MCF 10A (cell line): ENCODE results near the gene IL12B. TPM values are rescaled to one million over a fixed set of nuclear protein-coding genes. Genes with fewer than 3 reads are reported as not detected.

Experiments used
- BruUV-seq: library from RNA; stranded (reverse); fragments of 400-500 nt; replicated peaks from 2 replicates; lab custom pipeline; 2021; lab: Mats Ljungman, UMichigan
- CTCF ChIA-PET: fragments of 300-600 bp; sonication (Branson Sonifier 250); formaldehyde crosslinking; extraction: SDS; loops from one replicate; lab custom pipeline; 2021; ENCODE audit warnings: antibody characterized with exemption, inconsistent platforms; lab: Yijun Ruan, JAX
- POLR2A ChIA-PET: fragments of 300-600, 350-650 bp; sonication (Branson Sonifier 250); formaldehyde crosslinking; extraction: SDS; loops from one replicate; lab custom pipeline; 2020; ENCODE audit warnings: antibody characterized with exemption, inconsistent platforms; lab: Yijun Ruan, JAX
- DNase-seq: peaks from one replicate; pipeline ENCODE4 v3.0.0-alpha.2; 2018; ENCODE audit not compliant: unreplicated experiment
- H3K27ac Mint-ChIP-seq: one replicate; pipeline ENCODE4 v1.8.0; 2022; ENCODE audit warnings: mild to moderate bottlenecking, low read depth, mixed read lengths; ENCODE audit not compliant: unreplicated experiment
- H3K27me3 Mint-ChIP-seq: one replicate; pipeline ENCODE4 v1.8.0; 2022; ENCODE audit warnings: mixed read lengths; ENCODE audit not compliant: insufficient read depth, unreplicated experiment
- H3K36me3 Mint-ChIP-seq: one replicate; pipeline ENCODE4 v1.8.0; 2022; ENCODE audit warnings: mild to moderate bottlenecking, moderate library complexity, mixed read lengths; ENCODE audit not compliant: insufficient read depth, unreplicated experiment
- H3K4me1 Mint-ChIP-seq: one replicate; pipeline ENCODE4 v1.8.0; 2022; ENCODE audit warnings: mixed read lengths; ENCODE audit not compliant: insufficient read depth, unreplicated experiment
- H3K4me3 Mint-ChIP-seq: one replicate; pipeline ENCODE4 v1.8.0; 2022; ENCODE audit warnings: mild to moderate bottlenecking, moderate library complexity, mixed read lengths; ENCODE audit not compliant: unreplicated experiment
- H3K9me3 Mint-ChIP-seq: one replicate; pipeline ENCODE4 v1.8.0; 2022; ENCODE audit warnings: mixed read lengths; ENCODE audit not compliant: unreplicated experiment
- intact Hi-C: fragments of 100-400 bp; cut with micrococcal nuclease; formaldehyde crosslinking; loops from 2 replicates; pipeline ENCODE4 v1.14.1; 2022
- total RNA-seq: library from RNA; stranded (reverse); gene quantifications from 2 replicates; pipeline ENCODE4 v1.2.3, GENCODE V29; 2022
- TF ChIP-seq, protein P1 (sequence below): fragments of 200-600 bp; IDR thresholded peaks from one replicate; pipeline ENCODE4 v1.8.0; 2022; ENCODE audit warnings: antibody characterized with exemption, mild to moderate bottlenecking; ENCODE audit not compliant: unreplicated experiment

The IL12B gene
- total RNA-seq, 1 experiment from 2014 or later, result 0.14 TPM

DNA sequence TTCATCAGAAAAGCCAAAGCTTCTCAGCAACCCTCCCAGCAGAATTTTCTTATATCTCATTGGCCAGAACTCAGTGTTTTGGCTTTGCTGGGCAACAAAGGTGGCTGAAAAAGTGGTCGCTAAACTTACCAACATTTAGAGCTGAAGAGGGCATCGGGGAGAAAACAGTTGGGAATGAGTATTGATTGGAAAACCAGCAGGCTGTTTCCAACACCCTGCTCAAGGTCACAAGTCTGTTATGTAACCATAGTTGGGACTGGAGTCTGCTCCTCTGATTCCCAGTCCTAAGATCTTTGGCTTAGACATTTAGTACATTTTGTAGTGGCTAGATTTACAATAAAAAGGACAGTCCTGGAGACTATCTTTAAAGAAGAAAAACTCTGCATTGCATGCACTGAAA is 17.1 kb downstream of the IL12B start:
- no peak overlapping the region for H3K4me3 Mint-ChIP-seq
- H3K27me3 Mint-ChIP-seq, result no peaks in the 10 kb centered on the region
- H3K9me3 Mint-ChIP-seq, result no peaks in the 10 kb centered on the region
- POLR2A ChIA-PET, result no interaction called here
- no peaks in the 10 kb centered on the region for H3K36me3 Mint-ChIP-seq
- no peak for DNase-seq
- intact Hi-C loops, result no loop called here
- H3K27ac Mint-ChIP-seq, result no peak overlapping the region
- CTCF ChIA-PET, result interaction anchor here (0.6 to 1.4 kb wide), 7 partner anchors 11 to 1076 kb away, joined by 3 to 5 read pairs (median 4); no protein-coding TSS in a partner anchor
- H3K4me1 Mint-ChIP-seq, result peaks cover 6% of the 10 kb centered on the region
- no TSS peak for BruUV-seq
- TF ChIP-seq, protein P1, sequence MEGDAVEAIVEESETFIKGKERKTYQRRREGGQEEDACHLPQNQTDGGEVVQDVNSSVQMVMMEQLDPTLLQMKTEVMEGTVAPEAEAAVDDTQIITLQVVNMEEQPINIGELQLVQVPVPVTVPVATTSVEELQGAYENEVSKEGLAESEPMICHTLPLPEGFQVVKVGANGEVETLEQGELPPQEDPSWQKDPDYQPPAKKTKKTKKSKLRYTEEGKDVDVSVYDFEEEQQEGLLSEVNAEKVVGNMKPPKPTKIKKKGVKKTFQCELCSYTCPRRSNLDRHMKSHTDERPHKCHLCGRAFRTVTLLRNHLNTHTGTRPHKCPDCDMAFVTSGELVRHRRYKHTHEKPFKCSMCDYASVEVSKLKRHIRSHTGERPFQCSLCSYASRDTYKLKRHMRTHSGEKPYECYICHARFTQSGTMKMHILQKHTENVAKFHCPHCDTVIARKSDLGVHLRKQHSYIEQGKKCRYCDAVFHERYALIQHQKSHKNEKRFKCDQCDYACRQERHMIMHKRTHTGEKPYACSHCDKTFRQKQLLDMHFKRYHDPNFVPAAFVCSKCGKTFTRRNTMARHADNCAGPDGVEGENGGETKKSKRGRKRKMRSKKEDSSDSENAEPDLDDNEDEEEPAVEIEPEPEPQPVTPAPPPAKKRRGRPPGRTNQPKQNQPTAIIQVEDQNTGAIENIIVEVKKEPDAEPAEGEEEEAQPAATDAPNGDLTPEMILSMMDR, result no peak

DNA sequence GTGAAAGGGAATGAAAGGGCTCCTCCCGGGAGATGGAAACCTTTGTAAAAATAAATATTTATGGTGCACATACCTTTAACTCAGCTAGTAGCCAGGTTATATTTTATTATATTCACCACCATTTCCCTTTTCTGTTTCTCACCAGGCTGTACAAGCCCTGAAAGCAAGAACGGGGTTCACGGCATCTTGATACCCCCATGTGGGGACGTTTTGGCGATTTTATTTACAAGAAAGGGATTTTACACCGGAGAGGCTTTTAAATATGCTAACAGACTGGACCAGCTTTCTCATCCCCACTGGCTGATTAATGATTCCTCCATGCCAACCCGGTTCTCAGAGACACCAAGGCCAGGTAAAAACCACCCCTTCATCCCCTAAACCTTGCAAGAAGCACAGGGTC is 19.2 kb downstream of the IL12B start:
- Mint-ChIP-seq H3K27me3 (no peaks in the 10 kb centered on the region), H3K36me3 (no peaks in the 10 kb centered on the region), H3K9me3 (no peaks in the 10 kb centered on the region), H3K4me1 (peaks cover 6% of the 10 kb centered on the region), H3K27ac (no peak overlapping the region), H3K4me3 (peak overlapping the region; percentile 38)
- DNase-seq, result no peak
- intact Hi-C loops, result no loop called here
- TF ChIP-seq, protein P1, result no peak
- BruUV-seq, result no TSS peak
- CTCF ChIA-PET, result interaction anchor here (0.6 to 1.8 kb wide), 7 partner anchors 8 to 75 kb away, joined by 3 to 7 read pairs (median 4); no protein-coding TSS in a partner anchor
- POLR2A ChIA-PET, result interaction anchor here (0.5 to 1.5 kb wide), 4 partner anchors 13 to 111 kb away, joined by 3 to 6 read pairs (median 3); no protein-coding TSS in a partner anchor

DNA sequence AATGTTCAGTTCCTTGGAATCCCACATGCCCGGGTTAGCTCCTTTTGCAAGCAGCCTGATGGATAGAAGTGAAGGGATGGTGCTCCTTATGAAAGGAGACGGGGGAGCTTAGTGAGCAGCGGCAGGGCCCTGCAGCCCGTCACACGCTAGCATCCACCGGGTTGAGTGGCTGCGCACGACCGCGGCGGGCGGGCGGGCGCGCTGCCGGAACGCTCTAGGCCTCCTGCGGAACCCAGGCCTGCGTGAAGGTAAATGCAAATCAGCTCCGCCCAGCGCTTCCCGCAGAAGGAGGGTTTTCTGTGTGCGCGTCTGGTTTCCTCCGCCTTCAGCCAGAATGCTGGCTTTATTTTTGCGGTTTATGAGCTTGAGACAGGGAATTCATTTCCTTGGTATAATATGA is 19.8 kb downstream of the IL12B start:
- Mint-ChIP-seq H3K36me3 (no peaks in the 10 kb centered on the region), H3K9me3 (no peaks in the 10 kb centered on the region), H3K27ac (no peak overlapping the region), H3K4me1 (peaks cover 10% of the 10 kb centered on the region), H3K27me3 (no peaks in the 10 kb centered on the region), H3K4me3 (peak overlapping the region; percentile 38)
- no TSS peak for BruUV-seq
- peak; percentile 42 for DNase-seq
- ChIA-PET CTCF (interaction anchor here (0.6 to 1.8 kb wide), 11 partner anchors 8 to 677 kb away, joined by 3 to 7 read pairs (median 4); no protein-coding TSS in a partner anchor), POLR2A (interaction anchor here (0.7 to 1.5 kb wide), 4 partner anchors 14 to 52 kb away, joined by 3 to 6 read pairs (median 3); no protein-coding TSS in a partner anchor)
- intact Hi-C loops, result no loop called here
- TF ChIP-seq, protein P1, result no peak

DNA sequence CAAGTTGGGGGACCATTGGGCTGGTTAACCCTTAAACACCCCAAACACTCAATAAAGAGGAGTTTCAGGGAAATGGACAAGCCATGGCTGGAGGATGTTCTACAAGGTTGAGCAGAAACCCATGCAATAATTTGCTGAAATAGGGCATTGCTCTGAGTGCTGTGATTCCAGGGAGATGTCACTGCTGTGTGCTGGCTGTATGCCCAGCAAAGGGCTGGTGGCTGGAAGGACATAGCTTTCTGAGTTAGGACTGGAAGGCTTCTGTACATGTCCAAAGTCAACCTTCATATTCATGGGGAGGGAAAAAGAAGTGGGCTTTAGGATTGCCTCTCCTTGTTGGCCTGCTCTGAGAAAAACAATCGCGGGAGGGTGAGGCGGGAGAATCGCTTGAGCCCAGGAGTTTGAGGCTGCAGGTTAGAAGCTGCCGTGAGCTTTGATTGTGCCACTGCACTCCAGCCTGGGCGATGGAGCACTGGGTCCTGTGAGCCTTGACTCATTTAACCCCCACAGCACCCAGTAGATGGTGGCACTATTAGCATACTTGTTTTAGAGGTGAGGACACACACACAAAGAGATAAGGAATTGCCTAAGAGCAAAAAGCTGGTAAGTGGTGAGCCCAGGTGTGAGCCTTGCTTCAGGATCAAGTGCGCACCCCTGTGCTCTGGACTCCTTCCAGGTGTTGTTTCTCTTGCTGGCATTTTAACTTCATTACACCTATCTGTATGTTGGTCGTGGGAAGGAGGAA is 20.4 kb downstream of the IL12B start:
- ChIA-PET CTCF (interaction anchor here (0.6 to 1.8 kb wide), 10 partner anchors 9 to 678 kb away, joined by 3 to 7 read pairs (median 4); no protein-coding TSS in a partner anchor), POLR2A (interaction anchor here (0.7 to 1.2 kb wide), 3 partner anchors 15 to 53 kb away, joined by 3 to 4 read pairs (median 3); no protein-coding TSS in a partner anchor)
- Mint-ChIP-seq H3K9me3 (no peaks in the 10 kb centered on the region), H3K27me3 (no peaks in the 10 kb centered on the region), H3K27ac (no peak overlapping the region), H3K36me3 (no peaks in the 10 kb centered on the region), H3K4me3 (peak overlapping the region; percentile 38), H3K4me1 (peaks cover 17% of the 10 kb centered on the region)
- intact Hi-C loops, result no loop called here
- TF ChIP-seq, protein P1, result no peak
- BruUV-seq, result no TSS peak
- DNase-seq, result no peak
